ENCODE data around the gene BPIFB2.

BPIFB2 gene

DNA sequence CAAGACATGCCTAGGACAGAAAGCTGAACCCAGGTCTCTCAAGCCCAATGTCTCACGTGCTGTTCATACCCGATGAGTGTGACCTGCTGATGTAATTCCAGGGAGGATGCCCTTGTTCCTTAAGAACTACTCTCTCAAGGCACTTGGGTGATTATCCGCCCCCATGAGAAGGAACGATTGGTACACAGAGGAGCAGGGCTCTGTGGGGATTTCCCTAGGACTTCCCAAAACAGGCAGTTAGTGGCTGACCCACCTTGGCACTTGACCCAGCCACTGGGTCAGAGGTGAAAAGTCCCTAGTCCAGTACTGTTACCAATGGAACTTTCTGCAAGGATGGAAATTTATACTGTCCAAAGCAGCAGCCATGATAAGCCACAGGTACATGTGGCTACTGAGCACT is 14.8 kb downstream of the BPIFB2 start:
- no peak for DNase-seq (ENCODE audit: low spot score)

DNA sequence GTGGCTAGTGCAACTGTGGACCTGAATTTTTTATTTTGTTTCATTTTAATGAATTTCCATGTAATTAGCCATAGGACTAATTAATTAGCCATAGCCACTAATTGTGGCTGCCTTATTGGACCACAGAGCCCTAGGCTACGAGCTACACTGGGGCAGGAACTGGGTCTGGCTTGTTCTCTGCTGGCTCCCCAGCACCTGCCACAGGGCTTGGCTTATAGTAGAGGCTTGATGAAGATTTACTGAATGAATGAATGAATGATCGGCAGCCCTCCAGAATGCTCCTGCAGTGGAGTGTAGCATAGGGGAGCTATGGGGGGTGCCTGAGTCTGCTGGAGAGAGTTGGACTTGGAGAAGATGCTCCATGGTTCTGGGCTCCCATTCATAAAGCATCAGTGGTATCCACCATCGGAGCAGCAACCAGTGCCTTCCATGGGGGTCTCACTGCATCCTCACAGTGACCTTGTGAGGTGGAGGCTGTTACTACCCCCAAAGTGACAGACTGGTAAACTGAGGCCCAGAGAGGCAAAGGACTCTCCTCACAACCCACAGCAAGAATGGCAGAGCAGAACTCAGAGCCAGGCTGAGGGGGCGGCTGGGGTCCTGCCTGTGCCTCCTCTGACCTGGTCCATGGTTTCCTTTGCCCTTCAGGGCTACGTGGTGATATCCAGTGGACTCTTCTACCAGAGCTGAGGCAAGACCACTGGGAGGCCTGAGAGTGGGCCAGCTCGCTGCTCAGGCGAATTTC is 15.4 kb downstream of the BPIFB2 start:
- DNase-seq (ENCODE audit: low spot score) = no peak

DNA sequence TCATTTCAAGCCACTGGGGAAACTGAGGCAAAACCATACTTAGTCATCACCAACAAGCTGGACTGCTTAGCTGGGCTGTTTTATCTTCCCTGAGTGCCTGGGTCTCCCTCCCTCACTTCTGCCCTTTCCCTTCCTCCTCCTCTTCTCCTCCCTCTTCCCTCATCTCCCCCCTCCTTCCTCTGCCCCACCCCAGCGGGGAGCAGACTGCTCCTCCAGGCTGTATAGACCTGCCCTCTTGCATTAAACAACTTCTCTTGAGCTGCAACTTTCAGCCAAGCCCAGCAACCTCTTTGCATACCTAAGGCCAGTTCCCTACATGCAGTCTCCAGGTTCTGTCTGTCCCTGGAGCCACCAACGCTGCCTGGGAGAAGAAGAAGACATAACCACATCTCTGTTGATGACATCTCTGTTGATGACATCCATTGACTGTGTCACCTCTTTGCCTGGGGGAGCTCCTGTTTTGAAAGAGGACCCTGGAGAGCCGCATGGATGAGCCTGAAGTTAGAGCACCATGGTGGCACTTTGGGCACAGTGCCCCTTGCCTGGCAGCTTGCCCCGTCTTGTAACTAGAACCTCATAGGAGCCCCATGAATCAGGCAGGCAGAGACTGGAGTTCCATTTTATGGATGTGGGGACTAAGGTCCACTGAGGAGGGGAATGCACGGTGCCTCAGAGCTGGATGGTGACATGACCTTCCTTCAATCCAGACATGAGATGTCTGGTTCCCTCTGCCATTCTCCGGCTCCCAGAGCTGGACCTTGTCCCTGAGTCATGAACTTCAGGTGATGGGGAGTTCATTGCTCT is 16.1 kb downstream of the BPIFB2 start:
- no peak for DNase-seq (ENCODE audit: low spot score)

DNA sequence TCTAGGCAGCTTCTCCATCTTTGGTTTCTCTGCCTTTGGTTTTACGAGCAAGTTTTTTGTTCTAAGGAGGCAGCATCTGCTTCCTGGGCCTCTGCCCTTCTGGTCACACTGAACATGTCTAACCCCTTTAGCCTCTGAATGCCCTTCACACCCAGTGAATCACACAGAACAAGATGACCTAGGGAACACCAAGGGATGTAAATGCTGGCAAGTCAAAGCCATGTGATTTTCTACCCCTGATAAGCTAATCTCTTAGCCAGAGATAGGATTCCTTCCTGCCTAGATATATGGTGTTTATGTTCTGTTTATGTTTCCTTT is 16.7 kb downstream of the BPIFB2 start:
- DNase-seq (ENCODE audit: low spot score) = no peak

DNA sequence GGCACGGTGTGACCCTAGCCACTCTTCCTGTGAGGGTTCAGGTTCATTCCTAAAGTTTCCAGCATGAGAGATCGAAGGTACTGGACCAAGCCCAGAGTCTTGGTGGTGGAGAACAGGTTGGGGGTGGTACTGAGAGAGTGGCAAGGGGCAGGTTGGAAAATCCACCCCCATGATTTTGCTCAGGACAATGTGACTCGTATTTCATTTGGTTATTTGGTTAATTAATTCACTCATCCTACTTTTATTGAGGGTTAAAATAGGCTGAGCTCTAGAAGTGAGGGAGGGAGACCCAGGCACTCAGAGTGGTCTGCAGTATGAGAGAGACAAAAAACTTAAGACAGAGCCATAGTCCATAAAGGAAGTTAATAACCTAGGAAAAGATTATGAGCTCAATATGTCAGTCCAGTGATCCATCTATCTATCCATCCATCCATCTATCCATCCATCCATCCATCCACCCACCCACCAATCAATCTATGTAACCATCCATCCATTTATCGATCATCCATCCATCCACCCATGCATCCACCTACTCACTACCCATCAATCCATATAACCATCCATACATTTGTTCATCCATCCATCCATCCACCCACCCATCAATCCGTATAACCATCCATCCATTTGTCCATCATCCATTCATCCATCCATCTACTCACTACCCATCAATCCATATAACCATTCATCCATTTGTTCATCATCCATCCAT is 17.3 kb downstream of the BPIFB2 start:
- DNase-seq (ENCODE audit: low spot score) = no peak

DNA sequence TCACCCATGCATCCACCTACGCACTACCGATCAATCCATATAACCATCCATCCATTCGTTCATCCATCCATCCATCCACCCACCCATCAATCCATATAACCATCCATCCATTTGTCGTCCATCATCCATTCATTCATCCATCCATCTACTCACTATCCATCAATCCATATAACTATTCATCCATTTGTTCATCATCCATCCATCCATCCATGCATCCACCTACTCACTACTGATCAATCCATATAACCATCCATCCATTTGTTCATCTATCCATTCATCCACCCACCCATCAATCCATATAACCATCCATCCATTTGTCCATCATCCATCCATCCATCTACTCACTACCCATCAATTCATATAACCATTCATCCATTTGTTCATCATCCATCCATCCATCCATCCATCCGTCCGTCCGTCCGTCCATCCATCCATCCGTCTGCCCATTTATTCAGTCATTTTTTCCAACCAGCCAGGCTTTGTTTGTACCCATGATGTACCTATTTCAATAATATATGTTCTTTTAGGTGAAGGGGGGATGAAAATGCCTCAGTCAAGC is 17.9 kb downstream of the BPIFB2 start:
- DNase-seq (ENCODE audit: low spot score) = no peak

DNA sequence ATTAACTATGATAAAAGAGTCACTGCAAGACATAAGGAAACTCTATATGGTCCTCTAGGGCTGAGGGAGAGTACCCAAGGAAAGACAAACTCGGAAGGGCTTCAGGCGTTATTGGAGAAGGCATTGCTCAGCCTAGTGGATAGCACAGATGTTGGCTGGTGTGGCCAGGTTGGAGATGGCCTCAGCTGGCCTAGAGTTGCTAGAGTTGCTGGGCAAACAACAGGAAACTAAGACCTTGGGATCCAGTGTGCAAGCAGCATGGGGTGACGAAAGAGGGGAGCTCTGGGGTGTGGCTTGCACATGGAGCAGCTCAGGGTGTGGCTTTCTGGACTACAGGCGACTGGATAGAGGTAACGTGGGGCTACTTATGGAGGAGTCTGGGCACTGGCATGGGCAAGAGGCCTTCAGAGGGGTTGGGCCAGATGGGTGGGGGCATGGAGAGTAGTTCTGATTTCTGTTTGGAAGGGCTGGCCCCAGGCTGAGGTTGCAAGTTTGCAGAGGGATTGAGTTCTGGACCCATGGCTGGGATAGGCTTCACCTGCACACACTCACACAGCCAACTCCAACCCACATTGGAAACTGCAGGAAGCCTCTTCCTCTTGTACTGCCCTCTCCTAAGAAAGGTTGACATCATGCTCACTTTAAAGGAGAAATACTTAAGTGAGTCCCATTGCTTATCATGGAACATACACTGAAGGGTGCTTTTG is 18.7 kb downstream of the BPIFB2 start:
- no peak for DNase-seq (ENCODE audit: low spot score)

DNA sequence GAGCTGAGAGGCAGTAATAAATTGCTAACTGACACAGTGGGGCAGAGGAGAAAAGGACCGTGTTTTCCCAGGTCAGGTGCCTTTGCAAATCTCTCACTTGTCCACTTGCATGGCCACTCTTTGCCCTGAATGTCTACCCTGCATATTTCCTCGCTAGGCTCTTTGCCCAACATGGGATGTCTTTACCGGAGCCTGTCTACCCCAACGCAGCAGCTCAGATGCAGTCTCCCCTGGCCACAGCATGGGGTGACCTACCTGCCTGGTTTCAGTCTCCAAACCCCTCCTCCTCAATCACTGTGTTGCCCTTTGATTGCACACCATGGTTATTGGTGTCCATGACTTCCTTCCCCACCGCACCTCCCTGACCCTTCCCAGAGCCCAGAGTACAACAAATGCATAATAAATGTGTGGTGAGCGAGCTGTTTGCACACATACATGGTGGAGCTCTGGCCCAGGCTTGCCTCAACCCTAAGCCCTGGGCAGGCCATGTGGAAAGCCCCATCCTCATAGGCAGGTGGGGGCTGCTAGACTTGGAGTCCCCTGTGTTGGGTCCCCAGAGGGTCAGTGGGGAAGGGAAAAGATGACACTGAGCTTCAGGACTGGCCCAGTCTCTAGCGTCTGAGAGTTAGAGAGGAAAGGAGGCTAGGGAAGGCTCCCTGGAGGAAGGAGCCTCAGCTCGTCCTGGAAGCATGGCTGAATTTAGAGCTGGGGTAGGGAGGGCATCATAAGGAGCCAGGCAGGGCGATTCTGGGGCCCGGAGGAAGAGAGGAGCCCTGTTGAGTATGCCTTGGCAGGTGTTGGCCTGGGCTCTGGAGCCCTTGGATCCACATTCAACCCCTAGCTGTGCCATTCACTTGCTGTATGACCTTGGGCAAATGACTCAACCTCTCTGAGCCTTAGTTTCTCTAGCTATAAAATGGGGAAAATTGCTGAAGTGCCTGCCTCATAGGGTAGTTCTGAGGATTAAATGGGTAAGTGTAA is 19.6 kb downstream of the BPIFB2 start:
- DNase-seq (ENCODE audit: low spot score) = no peak

DNA sequence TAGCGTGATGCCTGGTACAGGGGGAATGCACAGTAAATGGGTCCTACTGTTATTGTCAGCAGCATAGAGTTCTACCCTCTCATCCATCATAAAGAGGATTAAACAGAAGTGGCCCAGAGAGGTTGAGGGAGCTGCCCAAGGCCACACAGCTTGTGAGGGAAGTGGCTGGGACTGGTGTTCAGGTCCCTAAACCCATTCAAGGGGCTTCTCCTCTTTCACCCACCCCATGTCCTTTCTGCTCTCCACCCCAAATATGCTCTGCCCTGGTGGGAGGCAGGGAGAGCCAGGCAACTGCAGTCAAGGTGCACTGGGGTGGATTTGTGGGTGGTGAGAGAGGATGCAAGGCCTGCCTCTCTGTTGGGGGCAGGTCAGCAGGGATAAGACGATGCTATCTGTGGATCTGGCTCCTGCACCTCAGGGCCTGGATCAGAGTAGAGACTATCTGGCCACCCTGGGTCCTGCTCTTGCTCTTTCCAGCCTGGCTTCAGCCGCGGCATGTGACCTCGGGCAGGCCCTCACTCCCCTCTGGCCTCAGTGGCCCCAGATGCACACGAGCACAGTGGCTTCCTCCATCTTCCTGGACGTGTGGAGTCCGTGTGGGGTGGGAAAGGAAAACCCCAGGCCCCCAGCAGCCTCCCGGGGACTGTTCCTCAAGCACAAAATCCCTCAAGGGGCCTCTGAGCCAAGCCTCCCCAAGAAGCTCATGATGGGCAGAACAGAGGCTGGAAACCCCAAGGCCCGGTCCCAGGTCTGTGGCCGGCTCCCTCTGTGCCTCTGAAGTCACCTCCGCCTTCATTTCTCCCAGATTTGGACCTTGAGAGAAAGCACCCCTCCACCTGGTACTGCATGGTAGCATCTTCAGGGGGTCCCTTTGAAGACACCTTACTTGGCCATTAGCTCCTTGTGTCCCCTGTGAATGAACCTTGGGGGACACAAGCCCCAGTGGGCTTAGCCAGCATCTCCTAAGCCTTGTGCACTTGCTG is 20.6 kb downstream of the BPIFB2 start:
- no peak for DNase-seq (ENCODE audit: low spot score)

DNA sequence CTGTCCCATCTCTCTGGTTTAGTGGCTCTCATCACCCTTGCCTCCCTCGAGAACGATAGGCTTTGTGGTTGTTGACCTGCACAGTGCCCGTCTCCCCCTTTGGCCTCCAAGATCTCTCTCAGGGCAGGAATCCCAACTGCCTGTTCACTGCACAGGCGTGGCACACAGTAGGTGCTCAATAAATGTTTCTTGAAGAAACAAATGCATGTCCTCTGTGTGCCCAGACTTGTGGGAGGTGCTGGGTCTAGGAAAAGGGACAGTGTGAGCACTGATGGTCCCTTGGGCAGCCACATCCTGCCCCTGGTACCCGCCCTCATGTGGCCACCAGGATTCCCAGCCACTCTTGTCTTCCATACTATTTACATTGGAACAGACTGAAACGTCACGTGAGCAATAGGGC is 21.4 kb downstream of the BPIFB2 start:
- no peak for DNase-seq (ENCODE audit: low spot score)

DNA sequence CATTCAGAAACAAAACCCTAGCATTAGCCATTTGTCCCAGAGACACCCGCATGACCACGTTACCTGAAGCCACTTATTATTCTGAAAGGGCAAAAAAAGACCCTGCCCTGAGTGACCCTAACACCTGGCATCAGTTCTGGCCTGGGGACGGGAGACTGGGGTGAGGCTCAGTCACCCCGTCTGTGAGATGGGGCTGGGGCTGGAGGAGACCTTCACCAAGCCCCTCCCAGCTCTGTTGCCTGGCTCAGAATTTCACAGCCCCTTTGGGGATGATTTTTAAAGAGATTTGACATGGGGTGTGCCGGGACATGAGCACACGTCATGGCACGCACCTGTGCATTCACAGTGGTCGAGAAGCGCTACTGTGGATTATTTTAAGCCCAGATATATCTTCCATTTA is 22.6 kb downstream of the BPIFB2 start:
- DNase-seq (ENCODE audit: low spot score) = no peak

DNA sequence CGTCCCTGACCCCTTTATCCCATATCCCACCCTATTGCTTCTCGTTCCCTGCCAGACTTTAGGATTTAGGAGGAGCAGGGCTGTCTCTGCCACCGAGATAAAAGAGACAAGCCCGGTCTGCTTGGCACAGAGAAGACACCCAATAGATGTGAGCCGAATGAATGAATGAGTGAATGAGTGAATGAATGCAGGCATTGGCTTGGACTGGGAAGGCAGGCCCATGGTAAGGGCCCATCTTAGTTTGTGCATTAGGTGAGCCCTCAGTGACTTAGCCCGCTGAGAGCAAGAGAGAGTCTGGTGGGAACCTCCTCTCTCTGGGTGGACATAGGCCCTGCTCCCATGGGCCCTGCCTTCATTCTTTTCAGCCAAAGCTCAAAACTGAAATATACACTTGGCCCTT is 23.1 kb downstream of the BPIFB2 start:
- DNase-seq (ENCODE audit: low spot score) = no peak

DNA sequence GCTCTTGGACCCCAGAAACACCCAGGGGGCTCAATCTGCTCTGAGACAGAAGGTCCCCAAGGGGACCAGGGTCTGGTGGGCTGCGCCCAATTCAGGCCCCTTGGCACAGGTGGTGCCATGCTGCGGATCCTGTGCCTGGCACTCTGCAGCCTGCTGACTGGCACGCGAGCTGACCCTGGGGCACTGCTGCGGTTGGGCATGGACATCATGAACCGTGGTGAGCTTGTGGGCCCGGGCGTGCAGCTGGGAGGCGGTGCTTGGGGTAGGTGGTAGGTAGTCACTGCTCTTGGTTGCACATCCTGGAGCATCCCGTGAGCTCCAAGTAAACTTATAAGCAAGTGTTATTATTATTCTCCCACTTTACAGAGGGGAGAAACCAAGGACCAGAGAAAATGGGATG is 24.0 kb downstream of the BPIFB2 start, which contains the start of gene BPIFB6:
Gene BPIFB6, plus strand, starts transcription at position 118 of the 400 bp plus-strand sequence. Its CDS starts 0 bp downstream, at position 118.
- no peak for DNase-seq (ENCODE audit: low spot score)

DNA sequence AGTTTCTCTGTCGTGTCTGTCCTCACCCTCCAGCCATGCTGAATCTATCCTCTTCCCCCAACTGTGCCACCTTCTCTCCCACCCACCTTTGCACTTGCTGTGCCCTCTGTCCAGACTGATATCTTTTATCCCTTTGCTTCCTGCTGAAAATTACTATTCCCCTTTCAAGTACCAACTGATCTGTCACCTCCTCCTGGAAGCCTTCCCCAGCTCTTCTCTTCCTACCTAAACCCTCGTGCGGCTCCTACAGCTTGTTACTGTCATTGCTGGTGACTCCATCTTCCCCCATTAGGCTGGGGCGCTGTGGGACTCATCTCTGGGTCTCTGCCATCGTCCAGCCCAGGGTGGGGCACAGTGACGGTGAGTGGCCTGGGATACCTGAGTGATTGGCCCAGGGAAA is 25.1 kb downstream of the BPIFB2 start:
- no peak for DNase-seq (ENCODE audit: low spot score)

DNA sequence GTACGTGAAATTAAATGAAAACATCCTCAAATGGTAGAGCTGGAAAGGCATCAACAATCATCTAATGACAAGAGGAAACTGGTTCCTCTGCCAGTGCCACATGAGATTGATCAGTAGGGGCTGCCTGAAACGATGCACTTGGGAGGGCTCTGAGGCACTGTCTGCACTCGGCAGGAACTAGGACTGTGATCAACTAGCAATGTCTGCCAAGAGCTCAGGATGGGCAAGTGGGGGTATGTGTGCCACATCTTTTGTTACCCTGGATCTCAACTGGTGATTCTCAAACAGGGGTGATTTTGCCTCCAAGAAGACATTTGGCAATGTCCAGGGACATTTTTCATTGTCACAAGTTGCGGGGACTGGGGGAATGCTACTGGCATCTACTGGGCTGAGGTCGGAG is 25.9 kb downstream of the BPIFB2 start:
- no peak for DNase-seq (ENCODE audit: low spot score)

DNA sequence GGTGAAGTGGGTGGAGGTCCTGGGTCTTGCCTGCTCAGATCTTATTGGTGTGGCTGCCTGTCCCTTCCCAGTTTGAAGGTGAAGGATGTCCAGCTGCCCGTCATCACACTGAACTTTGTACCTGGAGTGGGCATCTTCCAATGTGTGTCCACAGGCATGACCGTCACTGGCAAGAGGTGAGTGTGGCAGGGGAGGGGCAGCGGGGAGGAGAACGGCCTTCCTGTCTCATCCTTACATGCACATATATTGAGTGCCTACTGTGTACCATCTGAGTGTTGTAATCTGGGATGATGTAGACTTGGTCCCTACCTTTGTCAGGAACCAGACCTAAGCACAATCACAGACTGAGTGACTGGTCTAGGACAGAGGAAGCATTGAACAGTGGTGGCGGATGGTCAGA is 26.6 kb downstream of the BPIFB2 start:
- DNase-seq (ENCODE audit: low spot score) = no peak

DNA sequence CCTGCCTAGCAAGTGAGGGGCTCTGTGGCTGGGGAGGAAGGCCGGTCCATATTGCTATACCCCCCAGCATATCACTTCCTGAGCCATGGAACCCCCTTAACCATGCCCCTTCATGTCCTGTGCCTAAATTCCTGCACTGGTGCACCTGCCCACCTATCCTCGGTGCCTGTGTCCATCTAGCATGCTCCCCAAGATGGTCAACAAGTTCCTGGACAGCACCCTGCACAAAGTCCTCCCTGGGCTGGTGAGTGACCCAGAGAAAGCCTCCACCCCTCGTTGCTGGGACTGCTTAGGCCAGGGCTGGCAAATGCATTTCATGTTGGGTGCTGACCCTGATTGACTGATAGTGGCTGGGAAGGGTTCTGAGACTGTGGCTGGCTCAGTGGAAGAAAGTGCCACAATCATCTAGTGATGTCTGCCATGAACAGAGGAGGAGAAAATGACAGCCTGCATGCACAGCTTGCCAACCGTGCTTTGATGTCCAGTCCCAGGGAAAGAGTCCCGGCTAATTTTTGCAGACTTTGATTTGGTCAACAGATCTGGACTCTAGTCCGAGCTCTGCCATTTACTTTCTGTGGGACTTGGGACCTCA is 27.5 kb downstream of the BPIFB2 start:
- no peak for DNase-seq (ENCODE audit: low spot score)

DNA sequence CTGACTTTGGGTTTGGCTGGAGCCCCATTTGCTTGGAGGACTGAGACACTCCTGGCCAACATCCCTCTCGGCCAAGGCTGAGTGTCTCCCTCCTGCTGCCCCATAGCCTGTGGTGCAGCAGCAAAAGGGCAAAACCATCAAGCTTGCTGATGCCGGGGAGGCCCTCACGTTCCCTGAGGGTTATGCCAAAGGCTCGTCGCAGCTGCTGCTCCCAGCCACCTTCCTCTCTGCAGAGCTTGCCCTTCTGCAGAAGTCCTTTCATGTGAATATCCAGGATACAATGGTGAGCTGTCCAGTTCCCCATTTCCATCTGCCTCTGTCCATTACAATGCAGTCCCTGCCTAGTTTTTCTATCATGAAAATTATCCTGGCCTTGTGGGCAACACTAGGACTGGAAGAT is 30.0 kb downstream of the BPIFB2 start:
- no peak for DNase-seq (ENCODE audit: low spot score)

DNA sequence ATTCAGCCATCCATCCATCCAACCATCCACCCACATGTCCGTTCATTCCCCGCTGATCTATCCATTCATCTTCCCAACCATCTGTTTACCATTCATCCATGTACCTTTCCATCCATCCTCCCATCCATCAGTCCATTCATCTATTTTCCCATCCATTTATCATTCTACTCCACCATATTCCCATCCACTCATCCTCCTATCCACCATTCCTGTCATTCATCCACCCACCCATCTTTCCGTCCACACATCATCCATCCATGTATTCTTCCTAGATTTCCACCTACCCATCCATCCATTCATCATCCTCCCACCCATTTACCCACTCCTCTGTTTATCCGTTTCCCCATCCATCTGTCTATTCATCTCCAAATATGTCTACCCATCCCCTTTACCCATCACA is 30.7 kb downstream of the BPIFB2 start:
- DNase-seq (ENCODE audit: low spot score) = no peak

Data from CD4-positive, alpha-beta T cell treated with Interleukin-15 for 4 hours (primary cell).